NCI-H2107 (cell line): ENCODE results near the gene WASHC2C.
"Not testable (repeated sequence)": the region's sequence is repeated elsewhere in the genome, so short reads cannot be mapped to it uniquely, and the experiment has no call there.

ENCODE experiments used
- DNase-seq: peaks from one replicate; lab custom pipeline; 2025; lab: John Stamatoyannopoulos, UW

Gene WASHC2C, protein sequence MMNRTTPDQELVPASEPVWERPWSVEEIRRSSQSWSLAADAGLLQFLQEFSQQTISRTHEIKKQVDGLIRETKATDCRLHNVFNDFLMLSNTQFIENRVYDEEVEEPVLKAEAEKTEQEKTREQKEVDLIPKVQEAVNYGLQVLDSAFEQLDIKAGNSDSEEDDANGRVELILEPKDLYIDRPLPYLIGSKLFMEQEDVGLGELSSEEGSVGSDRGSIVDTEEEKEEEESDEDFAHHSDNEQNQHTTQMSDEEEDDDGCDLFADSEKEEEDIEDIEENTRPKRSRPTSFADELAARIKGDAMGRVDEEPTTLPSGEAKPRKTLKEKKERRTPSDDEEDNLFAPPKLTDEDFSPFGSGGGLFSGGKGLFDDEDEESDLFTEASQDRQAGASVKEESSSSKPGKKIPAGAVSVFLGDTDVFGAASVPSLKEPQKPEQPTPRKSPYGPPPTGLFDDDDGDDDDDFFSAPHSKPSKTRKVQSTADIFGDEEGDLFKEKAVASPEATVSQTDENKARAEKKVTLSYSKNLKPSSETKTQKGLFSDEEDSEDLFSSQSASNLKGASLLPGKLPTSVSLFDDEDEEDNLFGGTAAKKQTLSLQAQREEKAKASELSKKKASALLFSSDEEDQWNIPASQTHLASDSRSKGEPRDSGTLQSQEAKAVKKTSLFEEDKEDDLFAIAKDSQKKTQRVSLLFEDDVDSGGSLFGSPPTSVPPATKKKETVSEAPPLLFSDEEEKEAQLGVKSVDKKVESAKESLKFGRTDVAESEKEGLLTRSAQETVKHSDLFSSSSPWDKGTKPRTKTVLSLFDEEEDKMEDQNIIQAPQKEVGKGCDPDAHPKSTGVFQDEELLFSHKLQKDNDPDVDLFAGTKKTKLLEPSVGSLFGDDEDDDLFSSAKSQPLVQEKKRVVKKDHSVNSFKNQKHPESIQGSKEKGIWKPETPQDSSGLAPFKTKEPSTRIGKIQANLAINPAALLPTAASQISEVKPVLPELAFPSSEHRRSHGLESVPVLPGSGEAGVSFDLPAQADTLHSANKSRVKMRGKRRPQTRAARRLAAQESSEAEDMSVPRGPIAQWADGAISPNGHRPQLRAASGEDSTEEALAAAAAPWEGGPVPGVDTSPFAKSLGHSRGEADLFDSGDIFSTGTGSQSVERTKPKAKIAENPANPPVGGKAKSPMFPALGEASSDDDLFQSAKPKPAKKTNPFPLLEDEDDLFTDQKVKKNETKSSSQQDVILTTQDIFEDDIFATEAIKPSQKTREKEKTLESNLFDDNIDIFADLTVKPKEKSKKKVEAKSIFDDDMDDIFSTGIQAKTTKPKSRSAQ (N-terminal part only)

GRCh38 chr10:45726703-45727420 lies at the start of gene WASHC2C:
WASHC2C (plus strand) TSS chr10:45727266; CDS start chr10:45727318, 52 bp downstream.
- DNase-seq: peak; percentile 15

GRCh38 chr10:45678467-45678866 lies 48.6 kb upstream of the WASHC2C start:
- DNase-seq: not testable (repeated sequence)

- not testable (repeated sequence) for DNase-seq
Measured at GRCh38 chr10:45710200-45710796, 16.8 kb upstream of the WASHC2C start.

- not testable (repeated sequence) for DNase-seq
Measured at GRCh38 chr10:45711223-45711622, 15.8 kb upstream of the WASHC2C start.

GRCh38 chr10:45717053-45717452 lies 10.0 kb upstream of the WASHC2C start:
- DNase-seq: not testable (repeated sequence)

GRCh38 chr10:45717642-45718041 lies 9.4 kb upstream of the WASHC2C start:
- not testable (repeated sequence) for DNase-seq

- DNase-seq: not testable (repeated sequence)
Measured at GRCh38 chr10:45721503-45721902, 5.6 kb upstream of the WASHC2C start.

GRCh38 chr10:45723851-45724250 lies 3.2 kb upstream of the WASHC2C start:
- not testable (repeated sequence) for DNase-seq

DNA sequence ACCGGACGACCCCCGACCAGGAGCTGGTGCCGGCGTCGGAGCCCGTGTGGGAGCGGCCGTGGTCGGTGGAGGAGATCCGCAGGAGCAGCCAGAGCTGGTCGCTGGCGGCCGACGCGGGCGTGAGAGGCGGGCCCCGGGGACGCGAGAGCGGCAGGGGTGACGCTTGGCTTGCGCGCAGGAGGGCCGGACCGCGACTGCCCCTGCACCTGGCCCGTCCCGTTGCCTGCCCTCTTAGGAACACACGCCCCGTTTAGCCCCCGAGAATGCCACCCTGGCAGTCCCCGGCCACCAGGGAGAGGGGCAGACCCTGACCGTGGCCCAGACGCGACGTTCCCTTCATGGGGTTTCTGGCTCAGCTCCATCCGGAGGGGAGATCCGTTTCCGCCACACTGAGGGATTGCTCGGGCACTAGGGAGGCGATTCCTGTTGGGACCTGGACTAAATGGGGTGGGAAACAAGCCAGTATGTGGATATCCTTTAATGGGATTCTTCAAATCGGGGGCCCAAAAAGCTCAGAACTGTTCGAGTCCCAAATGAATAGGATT lies 427 bp downstream of the WASHC2C start:
- DNase-seq: not testable (repeated sequence)

DNA sequence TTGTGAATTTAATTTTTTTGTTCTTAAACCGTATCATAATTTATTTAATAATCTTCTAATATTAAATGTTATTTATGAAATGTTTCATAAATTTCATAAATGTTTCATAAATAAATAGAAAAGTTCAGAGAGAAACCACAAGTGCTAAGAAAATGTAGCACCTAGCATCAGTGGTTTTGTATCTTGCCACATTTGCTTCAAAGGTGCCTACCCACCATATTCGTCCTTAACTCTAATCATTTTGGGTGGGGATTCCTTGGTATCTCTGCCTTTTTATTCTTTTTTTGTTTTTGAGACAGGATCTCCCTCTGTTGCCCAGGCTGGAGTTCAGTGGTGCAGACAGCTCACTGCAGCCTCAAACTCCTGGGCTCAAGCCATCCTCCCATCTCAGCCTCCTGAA lies 7.4 kb downstream of the WASHC2C start:
- not testable (repeated sequence) for DNase-seq

GRCh38 chr10:45734867-45735266 lies 7.8 kb downstream of the WASHC2C start:
- DNase-seq: not testable (repeated sequence)

DNA sequence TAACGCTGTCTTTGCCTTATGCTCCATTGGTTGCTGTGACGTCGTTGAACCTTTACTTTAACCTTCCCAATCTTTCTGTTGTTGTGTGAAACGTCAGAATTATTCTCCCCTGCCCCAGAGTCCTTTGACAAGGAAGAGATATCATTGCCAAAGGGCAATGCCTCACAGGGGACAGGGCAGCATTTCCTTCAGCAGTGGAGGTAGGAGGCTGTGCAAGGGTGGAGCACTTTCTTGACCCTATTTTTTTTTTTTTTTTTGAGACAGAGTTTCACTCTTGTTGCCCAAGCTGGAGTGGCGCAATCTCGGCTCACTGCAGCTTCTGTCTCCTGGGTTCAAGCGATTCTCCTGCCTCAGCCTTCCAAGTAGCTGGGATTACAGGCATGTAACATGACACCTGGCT lies 14.5 kb downstream of the WASHC2C start:
- DNase-seq: not testable (repeated sequence)

DNA sequence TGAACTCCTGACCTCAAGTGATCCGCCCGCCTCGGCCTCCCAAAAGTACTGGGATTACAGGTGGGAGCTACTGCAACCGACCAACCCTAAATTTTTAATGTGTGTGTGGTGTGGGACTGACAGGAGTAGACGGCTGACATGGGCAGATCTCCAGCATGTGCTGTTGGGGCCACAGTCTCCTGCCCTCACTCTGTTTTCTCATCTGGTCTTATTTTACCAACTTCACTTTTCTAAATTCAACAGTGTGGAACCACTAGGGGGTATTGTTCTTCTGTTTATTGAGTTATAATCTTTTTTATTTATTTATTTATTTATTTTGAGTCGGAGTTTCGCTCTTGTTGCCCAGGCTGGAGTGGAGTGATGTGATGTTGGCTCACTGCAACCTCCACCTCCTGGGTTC lies 14.9 kb downstream of the WASHC2C start:
- not testable (repeated sequence) for DNase-seq

- DNase-seq: not testable (repeated sequence)
Measured at GRCh38 chr10:45751141-45751540, 24.1 kb downstream of the WASHC2C start.

GRCh38 chr10:45752210-45752609 lies 25.1 kb downstream of the WASHC2C start:
- not testable (repeated sequence) for DNase-seq

DNA sequence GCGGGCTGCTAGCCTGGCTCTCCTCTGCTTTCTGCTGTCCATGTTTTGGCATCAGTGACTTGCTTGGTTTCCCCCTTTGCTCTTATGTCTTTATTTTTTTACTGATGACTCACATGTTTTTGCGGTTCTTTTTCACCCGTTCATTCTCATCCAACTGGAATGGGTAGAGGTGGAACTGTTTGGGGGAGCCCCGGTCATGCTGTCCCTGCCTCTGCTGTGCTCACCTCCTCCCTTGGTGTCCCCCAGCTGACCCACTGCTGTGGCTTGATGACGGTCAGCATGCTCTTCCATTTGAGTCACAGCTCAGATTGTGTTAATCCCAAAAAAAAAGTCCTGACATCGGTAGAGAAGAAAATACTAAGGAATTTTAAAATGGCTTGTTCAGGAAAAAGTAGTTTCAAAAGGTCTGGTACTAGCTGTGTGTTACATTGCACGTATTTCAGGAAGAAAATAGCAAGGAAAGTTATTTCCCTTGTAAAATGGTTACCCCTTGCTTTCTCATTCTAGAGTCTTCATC lies 27.0 kb downstream of the WASHC2C start:
- DNase-seq: not testable (repeated sequence)

DNA sequence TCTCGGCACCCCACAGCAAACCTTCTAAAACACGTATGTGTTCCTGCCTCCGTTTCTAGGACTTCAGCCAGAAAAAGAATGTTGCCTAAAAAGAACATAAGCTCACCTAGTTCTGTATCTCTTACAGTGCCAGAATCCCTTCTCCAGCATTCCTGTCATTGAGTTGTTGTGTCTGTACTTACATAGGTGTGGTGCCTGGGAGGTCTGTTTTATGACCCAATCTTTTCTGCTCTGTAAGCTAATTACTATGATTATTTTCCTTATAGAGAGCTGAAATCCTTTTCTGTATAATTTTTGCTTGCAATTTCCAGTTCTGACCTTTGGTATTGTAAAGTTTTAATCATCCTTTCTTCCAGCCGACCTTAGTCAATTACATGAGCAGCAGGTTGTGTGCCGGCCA lies 28.0 kb downstream of the WASHC2C start:
- DNase-seq: not testable (repeated sequence)

DNA sequence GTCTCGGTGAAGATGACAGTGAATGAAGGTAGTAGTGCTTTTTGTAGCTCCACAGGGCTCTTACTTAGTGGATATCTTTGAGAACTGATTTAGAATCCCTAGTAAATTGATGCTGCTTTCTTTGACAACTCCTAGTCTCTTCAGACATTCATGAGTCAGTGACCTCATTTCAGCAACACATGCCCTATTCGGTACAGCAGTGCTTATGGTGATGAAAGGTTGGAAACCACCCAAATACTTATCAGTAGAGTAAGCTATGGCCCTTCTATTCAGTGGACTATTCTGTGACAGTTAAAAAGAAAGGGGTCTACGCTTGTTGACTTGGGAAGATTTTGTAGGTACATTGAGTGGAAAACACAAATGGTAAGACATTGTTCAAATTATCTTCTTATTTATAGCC lies 29.0 kb downstream of the WASHC2C start:
- DNase-seq: not testable (repeated sequence)

DNA sequence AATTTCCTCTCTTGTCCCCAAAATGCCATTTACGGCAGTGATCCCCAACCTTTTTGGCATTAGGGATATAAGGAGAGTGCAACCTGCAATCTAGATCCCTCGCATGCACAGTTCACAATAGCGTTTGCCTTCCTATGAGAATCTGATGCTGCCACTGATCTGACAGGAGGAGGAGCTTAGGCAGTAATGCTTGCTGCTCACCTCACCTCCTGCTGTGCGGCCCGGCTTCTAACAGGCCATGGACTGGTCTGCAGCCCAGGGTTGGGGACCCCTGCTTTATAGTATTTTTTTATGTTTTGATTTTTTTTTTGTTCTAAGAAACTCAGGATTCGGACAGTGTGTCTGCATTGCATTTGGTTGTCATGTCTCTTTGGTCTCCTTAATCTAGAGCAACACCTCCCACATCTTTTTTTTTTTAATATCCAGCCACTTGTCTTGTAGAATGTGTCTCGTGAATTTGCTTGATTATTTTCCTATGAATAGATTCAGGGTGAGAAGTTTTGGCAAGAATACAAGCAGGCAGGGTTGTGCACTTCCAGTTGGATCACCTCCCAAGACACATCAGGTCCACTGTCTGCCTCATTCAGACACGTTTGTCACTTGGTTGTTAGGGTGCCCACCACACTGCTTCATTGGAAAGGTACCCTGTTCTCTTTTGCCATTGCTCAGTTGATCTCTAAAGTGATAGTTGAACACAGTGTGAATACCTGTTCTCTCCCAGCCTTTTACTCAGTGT lies 30.8 kb downstream of the WASHC2C start:
- not testable (repeated sequence) for DNase-seq
